Measurements from ENCODE around the gene CD69. TPM values are rescaled to one million over a fixed set of nuclear protein-coding genes. Genes with fewer than 3 reads are reported as not detected.

CD69 gene
- total and polyA plus RNA-seq, 2 donors (not counting 1 experiment from before 2014, with no cell fraction given), result 45.1 to 997 TPM

- DNase-seq (no peak), ATAC-seq (ENCODE audit: low read depth) (no peak)
- H3K4me1 ChIP-seq (ENCODE audit: control insufficient read depth in 2 of 2, insufficient read depth in 2 of 2, low read length in 2 of 2), result peaks cover 54 to 75% of the 10 kb centered on the region in 2 donors
- peak overlapping the region; percentile 88 to 91 for H3K27ac ChIP-seq (ENCODE audit: low read length in 2 of 2)
- H3K27me3 ChIP-seq (replicated peaks in 1 of 4; ENCODE audit: control extremely low read depth in 1 of 4, control insufficient read depth in 3 of 4, insufficient read depth in 4 of 4, low read length in 3 of 4), result no peaks in the 10 kb centered on the region
- peaks cover 70% of the 10 kb centered on the region for H3K79me2 ChIP-seq (ENCODE audit: control insufficient read depth, insufficient read depth, low read length)
- no CpG with 5 or more reads among the region's 1 CpG for WGBS (ENCODE audit: insufficient coverage)
- peaks cover 0 to 4% (median 0%) of the 10 kb centered on the region in 3 donors for H3K9me3 ChIP-seq (ENCODE audit: control extremely low read depth in 1 of 3, control insufficient read depth in 2 of 3, insufficient read depth in 1 of 3, low read length in 2 of 3)
- CTCF ChIA-PET, result interaction anchor here (0.9 to 3.2 kb wide), 6 partner anchors 8 to 74 kb away, joined by 3 to 18 read pairs (median 6); no protein-coding TSS in a partner anchor
- Mint-ChIP-seq H3K4me3 (peak overlapping the region; percentile 42), H3K9me3 (ENCODE audit: insufficient read depth) (no peaks in the 10 kb centered on the region), H3K27ac (peak overlapping the region; percentile 91), H3K4me1 (peaks cover 76% of the 10 kb centered on the region), H3K27me3 (no peaks in the 10 kb centered on the region)
- POLR2A ChIA-PET, result interaction anchor here (0.7 kb wide), 1 partner anchor 63 kb away, joined by 6 read pairs; no protein-coding TSS in a partner anchor
- intact Hi-C loops (cut with micrococcal nuclease), result no loop called here
- peak overlapping the region in 2 of 5 experiments; percentile 11 to 24 for H3K4me3 ChIP-seq (ENCODE audit: control extremely low read depth in 1 of 5, extremely low read depth in 1 of 5, insufficient read depth in 1 of 5, low read depth in 2 of 5, low read length in 4 of 5)
- no peak overlapping the region for H2AFZ ChIP-seq (ENCODE audit: insufficient read depth, low read depth, low read length, poor library complexity, severe bottlenecking)
- peak overlapping the region; percentile 27 for H3K9ac ChIP-seq (ENCODE audit: low read length)
- no peaks in the 10 kb centered on the region for H4K20me1 ChIP-seq (ENCODE audit: control insufficient read depth, insufficient read depth, low read length, poor library complexity, severe bottlenecking)
- TF ChIP-seq CTCF (IDR thresholded peaks at IDR 0.05) (no peak), EZH2 (IDR thresholded peaks at IDR 0.05; ENCODE audit: borderline replicate concordance, insufficient read depth, low read depth, low read length, poor library complexity, severe bottlenecking) (no peak)
- H3K4me2 ChIP-seq (replicated peaks; ENCODE audit: low read depth, low read length, poor library complexity, severe bottlenecking), result peak overlapping the region; percentile 64
- no peaks in the 10 kb centered on the region for H3K36me3 ChIP-seq (replicated peaks in 1 of 2; ENCODE audit: control extremely low read depth in 1 of 2, control insufficient read depth in 1 of 2, extremely low read depth in 1 of 2, insufficient read depth in 2 of 2, low read length in 1 of 2)
These were observed 36.7 kb downstream of the CD69 start for GRCh38 chr12:9724023-9724422.

- no CpG with 5 or more reads among the region's 5 CpGs for WGBS (ENCODE audit: insufficient coverage)
- Histone ChIP-seq H3K79me2 (ENCODE audit: control insufficient read depth, insufficient read depth, low read length) (peaks cover 64% of the 10 kb centered on the region), H3K9me3 (ENCODE audit: control extremely low read depth in 1 of 3, control insufficient read depth in 2 of 3, insufficient read depth in 1 of 3, low read length in 2 of 3) (peaks cover 0 to 8% (median 0%) of the 10 kb centered on the region in 3 donors), H3K27ac (ENCODE audit: low read length in 2 of 2) (peak overlapping the region; percentile 88 to 91), H3K4me1 (ENCODE audit: control insufficient read depth in 2 of 2, insufficient read depth in 2 of 2, low read length in 2 of 2) (peaks cover 71 to 94% of the 10 kb centered on the region in 2 donors), H2AFZ (ENCODE audit: insufficient read depth, low read depth, low read length, poor library complexity, severe bottlenecking) (no peak overlapping the region), H3K27me3 (replicated peaks in 1 of 4; ENCODE audit: control extremely low read depth in 1 of 4, control insufficient read depth in 3 of 4, insufficient read depth in 4 of 4, low read length in 3 of 4) (no peaks in the 10 kb centered on the region), H3K4me3 (ENCODE audit: control extremely low read depth in 1 of 5, extremely low read depth in 1 of 5, insufficient read depth in 1 of 5, low read depth in 2 of 5, low read length in 4 of 5) (peak overlapping the region in 1 of 5 experiments; percentile 43), H3K36me3 (replicated peaks in 1 of 2; ENCODE audit: control extremely low read depth in 1 of 2, control insufficient read depth in 1 of 2, extremely low read depth in 1 of 2, insufficient read depth in 2 of 2, low read length in 1 of 2) (no peaks in the 10 kb centered on the region), H3K4me2 (replicated peaks; ENCODE audit: low read depth, low read length, poor library complexity, severe bottlenecking) (peak overlapping the region; percentile 64), H4K20me1 (ENCODE audit: control insufficient read depth, insufficient read depth, low read length, poor library complexity, severe bottlenecking) (no peaks in the 10 kb centered on the region), H3K9ac (ENCODE audit: low read length) (peak overlapping the region; percentile 36)
- intact Hi-C loops (cut with micrococcal nuclease), result loop anchor here (1.0 to 2.0 kb wide), 3 partner anchors 8 to 15 kb away; no protein-coding TSS in a partner anchor
- ATAC-seq (ENCODE audit: low read depth) (peak; percentile 89), DNase-seq (peak; percentile 85)
- peak overlapping the region; percentile 60 for H3K4me3 Mint-ChIP-seq
- no peaks in the 10 kb centered on the region for H3K27me3 Mint-ChIP-seq
- peak overlapping the region; percentile 85 for H3K27ac Mint-ChIP-seq
- ChIA-PET POLR2A (interaction anchor here (0.7 to 2.5 kb wide), 8 partner anchors 10 to 73 kb away, joined by 3 to 20 read pairs (median 6); partner anchors contain the start of gene CLEC2D), CTCF (interaction anchor here (0.6 to 3.4 kb wide), 24 partner anchors 7 to 87 kb away, joined by 3 to 28 read pairs (median 5); partner anchors contain the start of genes CLEC2D and CLECL1)
- peaks cover 86% of the 10 kb centered on the region for H3K4me1 Mint-ChIP-seq
- TF ChIP-seq EZH2 (IDR thresholded peaks at IDR 0.05; ENCODE audit: borderline replicate concordance, insufficient read depth, low read depth, low read length, poor library complexity, severe bottlenecking), result no peak
- no peak for TF ChIP-seq CTCF (IDR thresholded peaks at IDR 0.05)
- no peaks in the 10 kb centered on the region for H3K9me3 Mint-ChIP-seq (ENCODE audit: insufficient read depth)
These were observed 39.2 kb downstream of the CD69 start for GRCh38 chr12:9721394-9722092.
